KG1 (cell line): ENCODE results near the gene VPS9D1.
A peak's percentile ranks its signal among the peaks of the same experiment; 100 is the strongest.
"Not testable (repeated sequence)": the region's sequence is repeated elsewhere in the genome, so short reads cannot be mapped to it uniquely, and the experiment has no call there.

Source experiments
- DNase-seq: peaks from one replicate; lab custom pipeline; 2025; lab: John Stamatoyannopoulos, UW

VPS9D1 gene

DNA sequence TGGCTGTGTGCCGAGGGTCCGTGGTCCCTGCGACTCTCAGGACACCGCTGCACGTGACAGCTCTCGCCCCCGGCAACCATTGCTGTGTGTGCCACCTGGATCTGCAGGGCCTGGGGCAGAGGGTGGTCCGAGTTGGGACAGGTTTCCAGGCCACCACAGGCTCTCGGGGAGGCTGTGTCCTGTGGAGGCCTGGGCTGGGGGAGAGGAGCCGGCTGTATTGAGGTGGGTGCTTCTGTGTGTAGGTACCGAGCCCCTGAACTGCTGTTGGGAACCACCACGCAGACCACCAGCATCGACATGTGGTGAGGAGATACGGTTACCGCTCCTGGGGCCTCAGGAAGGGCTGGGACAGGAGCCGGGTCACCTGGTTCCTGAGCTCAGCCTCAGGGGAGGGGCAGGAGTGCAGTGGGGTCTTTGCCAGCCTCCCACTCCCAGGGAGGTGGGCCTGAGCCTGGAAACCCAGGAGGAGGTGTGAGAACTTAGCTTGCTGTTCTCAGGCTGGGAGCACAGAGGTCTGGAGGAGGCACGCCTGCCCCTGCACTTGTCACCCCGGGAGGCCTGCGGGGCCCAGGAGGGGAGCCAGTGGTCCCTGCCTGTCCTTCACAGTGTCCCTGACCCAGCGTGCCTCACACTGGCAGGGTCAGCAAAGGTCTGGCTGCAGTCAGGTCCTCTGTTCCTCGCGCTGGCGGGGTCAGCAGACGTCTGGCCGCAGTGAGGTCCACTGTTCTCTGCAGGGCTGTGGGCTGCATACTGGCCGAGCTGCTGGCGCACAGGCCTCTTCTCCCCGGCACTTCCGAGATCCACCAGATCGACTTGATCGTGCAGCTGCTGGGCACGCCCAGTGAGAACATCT lies 26.5 kb downstream of the VPS9D1 start:
- DNase-seq, result no peak

GRCh38 chr16:89693289-89693731 lies 27.4 kb downstream of the VPS9D1 start:
- DNase-seq, result no peak

- no peak for DNase-seq
Observed at GRCh38 chr16:89691986-89692569, 28.6 kb downstream of the VPS9D1 start.

DNA sequence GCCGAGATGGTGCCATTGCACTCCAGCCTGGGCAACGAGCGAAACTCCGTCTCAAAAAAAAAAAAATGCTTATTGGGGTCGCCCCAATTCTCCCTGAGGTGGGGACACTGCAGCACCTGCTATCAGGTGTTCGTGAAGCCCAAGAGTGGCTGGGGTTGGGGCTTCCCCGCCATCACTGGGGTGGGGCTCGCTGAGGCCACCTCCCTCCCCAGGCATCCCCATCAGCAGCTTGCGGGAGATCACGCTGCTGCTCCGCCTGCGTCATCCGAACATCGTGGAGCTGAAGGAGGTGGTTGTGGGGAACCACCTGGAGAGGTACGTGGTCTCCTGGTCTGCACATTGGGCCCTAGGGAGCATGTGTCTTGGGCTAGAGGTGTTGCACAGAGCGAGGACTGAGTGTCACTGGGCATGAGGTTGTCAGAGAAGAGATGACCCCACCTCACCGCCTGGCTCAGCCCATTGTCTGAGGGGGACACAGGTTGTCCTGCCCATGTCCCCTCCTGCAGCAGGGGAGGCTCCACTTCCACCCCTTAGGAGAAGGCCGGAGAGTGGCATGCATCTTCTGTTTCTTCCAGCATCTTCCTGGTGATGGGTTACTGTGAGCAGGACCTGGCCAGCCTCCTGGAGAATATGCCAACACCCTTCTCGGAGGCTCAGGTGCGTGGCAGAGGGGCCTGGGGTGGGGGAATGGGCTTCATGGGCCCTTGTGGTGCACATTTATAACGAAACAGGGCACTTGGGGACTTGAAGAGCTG lies 29.3 kb downstream of the VPS9D1 start:
- DNase-seq, result no peak

GRCh38 chr16:89690392-89690901 lies 30.3 kb downstream of the VPS9D1 start:
- DNase-seq, result no peak

GRCh38 chr16:89689621-89690020 lies 31.1 kb downstream of the VPS9D1 start:
- DNase-seq, result not testable (repeated sequence)

DNA sequence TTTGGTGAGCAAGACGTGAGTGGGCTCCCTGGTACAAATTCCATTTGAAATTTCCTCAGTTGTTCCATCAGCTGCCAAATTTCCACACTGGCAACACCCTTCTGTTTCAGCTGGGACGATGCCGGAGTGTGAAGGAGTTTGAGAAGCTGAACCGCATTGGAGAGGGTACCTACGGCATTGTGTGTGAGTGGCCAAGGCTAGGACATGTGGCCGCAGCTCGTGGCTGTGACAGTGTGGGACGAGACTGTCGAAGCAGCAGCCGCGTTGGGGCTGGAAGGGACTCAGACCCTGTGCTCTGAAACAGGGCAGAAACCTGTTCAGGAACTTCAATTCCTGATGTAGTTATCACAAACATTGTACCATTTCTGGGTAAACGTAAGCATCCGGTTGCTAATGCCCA lies 31.6 kb downstream of the VPS9D1 start:
- no peak for DNase-seq

DNA sequence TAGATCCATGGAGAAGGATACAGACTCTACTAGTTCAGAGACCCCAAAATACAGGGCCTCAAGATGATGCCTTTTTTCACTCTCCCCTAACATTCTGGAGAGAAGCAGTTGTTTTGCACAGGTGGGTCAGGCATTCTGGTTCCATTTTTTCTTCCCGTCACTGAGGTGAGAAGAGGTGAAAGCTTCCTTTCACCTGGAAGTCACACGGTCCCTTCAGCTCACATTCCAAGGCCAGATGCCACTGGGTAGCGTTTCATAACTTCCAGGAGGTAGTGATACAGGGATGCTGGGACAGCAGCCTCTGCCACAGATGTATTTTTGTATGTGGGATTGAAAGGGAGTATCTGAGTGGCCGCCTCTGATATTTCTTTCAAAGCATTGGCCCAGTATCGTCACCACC lies 32.3 kb downstream of the VPS9D1 start:
- DNase-seq, result no peak

GRCh38 chr16:89687092-89687940 lies 33.4 kb downstream of the VPS9D1 start:
- DNase-seq, result no peak

- DNase-seq, result peak; percentile 84
Observed at GRCh38 chr16:89686520-89687091, 34.1 kb downstream of the VPS9D1 start, which contains the start of gene CDK10. TSS of gene CDK10 (plus strand) at chr16:89686689. CDS start at chr16:89686711, 22 bp downstream.

DNA sequence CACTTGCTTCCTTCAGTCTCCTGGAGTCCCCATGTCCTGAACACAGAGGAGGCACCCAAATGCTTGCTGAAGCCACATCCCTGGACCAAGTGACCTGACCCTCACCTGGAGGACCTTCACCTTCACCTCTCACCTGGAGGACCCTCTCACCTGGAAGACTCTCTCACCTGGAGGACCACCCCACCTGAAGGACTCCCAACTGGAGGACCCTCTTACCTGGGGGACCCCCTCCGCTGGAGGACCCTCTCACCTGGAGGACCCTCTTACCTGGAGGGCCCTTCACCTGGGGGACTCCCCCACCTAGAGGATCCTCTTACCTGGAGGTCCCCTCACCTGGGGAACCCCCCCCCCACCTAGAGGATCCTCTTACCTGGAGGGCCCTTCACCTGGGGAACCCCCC lies 34.8 kb downstream of the VPS9D1 start:
- DNase-seq, result no peak

DNA sequence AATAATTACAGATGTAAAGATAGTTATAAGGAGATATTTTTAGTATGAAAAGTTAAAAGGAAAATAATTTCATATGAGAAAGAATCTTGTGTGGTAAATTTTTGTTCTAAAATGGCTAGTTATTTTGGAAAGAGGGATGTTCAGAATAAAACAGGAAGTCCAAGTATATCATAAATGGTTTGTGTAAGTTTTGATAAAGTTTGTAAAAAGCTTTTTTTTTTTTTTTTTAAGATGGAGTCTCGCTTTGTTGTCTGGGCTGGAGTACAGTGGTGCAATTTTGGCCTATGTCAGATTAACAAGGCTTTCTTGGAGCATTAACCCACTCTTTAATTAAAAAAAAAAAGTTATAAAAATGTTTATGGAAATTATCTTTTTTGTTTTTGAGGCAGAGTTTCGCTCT lies 42.4 kb downstream of the VPS9D1 start:
- no peak for DNase-seq

- no peak for DNase-seq
Observed at GRCh38 chr16:89672177-89672941, 48.3 kb downstream of the VPS9D1 start.

GRCh38 chr16:89671565-89671964 lies 49.1 kb downstream of the VPS9D1 start:
- DNase-seq, result not testable (repeated sequence)

DNA sequence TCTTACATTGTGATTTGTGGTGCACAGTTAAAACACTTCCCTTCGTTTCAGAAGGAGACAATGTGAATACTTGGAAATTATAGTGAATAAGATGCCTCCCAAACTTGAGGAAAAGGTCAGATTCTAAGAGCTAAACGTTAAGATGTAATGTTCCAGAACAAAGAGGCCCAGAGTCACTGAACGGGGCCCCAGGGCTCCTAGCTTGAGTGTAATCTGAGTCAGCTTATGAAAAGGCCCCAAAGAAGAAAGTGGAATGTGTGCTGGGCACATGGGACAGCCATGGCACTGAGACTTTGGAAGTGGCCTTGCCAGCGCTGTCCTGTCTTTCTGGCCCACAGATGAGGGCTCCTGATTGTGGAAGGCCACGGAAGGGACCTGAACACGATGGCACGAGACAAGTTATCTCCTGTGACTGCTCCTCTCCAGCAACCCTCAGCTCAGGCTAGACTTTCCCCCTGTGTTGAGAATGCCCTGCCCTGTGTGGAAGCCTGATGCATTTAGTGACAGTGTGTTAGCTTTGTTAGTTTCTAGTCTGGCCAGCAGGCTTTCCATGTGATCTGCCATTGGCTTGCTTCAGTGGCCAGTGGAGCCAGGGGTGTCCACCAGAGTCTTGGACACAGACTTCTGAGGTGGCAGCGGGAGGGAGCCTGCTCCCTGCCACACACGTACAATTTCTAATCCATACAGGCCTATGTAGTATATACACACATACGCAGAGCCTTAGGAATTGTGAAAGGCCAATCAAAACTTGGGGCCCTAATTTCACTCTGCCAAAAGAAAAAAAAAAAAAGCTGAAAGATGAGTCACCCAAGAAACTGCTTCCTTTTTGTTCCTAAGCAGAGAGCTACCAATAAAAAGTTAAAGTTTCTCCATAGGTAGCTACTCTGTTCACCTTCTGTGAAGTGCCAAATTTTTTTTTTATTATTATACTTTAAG lies 49.9 kb downstream of the VPS9D1 start:
- DNase-seq, result no peak

DNA sequence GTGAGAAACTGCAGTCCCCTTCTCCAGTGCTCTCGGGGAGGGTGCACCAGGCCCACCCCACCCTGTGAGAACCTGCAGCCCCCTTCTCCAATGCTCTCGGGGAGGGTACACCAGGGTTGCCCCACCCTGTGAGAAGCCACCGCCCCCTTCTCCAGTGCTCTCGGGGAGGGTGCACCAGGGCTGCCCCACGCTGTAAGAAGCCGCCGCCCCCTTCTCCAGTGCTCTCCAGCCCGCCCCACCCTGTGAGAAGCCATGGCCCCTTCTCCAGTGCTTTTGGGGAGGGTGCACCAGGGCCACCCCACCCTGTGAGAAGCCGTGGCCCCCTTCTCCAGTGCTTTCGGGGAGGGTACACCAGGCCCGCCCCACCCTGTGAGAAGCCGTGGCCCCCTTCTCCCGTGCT lies 50.9 kb downstream of the VPS9D1 start:
- no peak for DNase-seq

- DNase-seq, result no peak
Observed at GRCh38 chr16:89668790-89669158, 51.9 kb downstream of the VPS9D1 start.

DNA sequence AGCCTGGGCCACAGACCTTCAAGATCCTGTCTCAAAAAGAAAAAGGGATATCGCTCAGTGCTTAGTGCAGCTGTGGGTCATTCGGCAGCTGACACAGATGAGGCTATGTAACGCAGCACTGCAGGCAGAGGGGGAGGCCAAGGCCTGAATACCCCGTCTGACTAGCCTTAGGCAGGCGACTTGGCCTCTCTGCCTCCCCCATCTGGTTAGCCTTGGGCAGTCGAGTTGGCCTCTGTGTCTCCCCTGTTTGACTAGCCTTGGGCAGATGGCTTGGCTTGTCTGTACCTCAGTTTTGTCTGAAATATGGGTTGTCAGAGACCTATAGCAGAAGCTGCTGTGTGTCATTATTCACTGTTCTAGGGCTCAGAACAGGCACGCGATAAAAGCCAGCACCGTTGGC lies 53.1 kb downstream of the VPS9D1 start:
- DNase-seq, result no peak

DNA sequence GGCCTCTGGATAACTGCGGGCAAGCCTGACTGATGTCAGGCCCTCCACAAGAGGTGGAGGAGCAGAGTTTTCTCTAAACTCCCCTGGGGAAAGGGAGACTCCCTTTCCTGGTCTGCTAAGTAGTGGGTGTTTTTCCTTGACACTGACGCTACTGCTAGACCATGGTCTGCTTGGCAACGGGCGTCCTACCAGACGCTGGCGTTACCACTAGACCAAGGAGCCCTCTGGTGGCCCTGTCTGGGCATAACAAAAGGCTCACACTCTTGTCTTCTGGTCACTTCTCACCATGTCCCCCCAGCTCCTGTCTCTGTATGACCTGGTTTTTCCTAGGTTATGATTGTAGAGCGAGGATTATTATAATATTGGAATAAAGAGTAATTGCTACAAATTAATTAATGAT lies 53.7 kb downstream of the VPS9D1 start:
- DNase-seq, result not testable (repeated sequence)
